Measurements from ENCODE around the gene FRS2.
"Not testable (repeated sequence)": the region's sequence is repeated elsewhere in the genome, so short reads cannot be mapped to it uniquely, and the experiment has no call there.

FRS2 gene

GRCh38 chr12:69470189-69471075 is at the start of gene FRS2:
TSS of gene FRS2 (plus strand) at chr12:69470388. CDS start at chr12:69569031, 98,643 bp downstream.
- peak; percentile 71 for DNase-seq (ENCODE audit: low read depth)

GRCh38 chr12:69421548-69421947 is 48.6 kb upstream of the FRS2 start:
- no peak for DNase-seq (ENCODE audit: low read depth)

GRCh38 chr12:69423037-69423905 is 46.9 kb upstream of the FRS2 start:
- no peak for DNase-seq (ENCODE audit: low read depth)

GRCh38 chr12:69425417-69425816 is 44.8 kb upstream of the FRS2 start:
- DNase-seq (ENCODE audit: low read depth), result no peak

- DNase-seq (ENCODE audit: low read depth), result no peak
Measured at GRCh38 chr12:69428351-69429073, 41.7 kb upstream of the FRS2 start.

- DNase-seq (ENCODE audit: low read depth), result no peak
Measured at GRCh38 chr12:69430942-69431590, 39.1 kb upstream of the FRS2 start.

GRCh38 chr12:69431591-69432222 is 38.5 kb upstream of the FRS2 start:
- no peak for DNase-seq (ENCODE audit: low read depth)

- DNase-seq (ENCODE audit: low read depth), result no peak
Measured at GRCh38 chr12:69433653-69434052, 36.5 kb upstream of the FRS2 start.

GRCh38 chr12:69435644-69436043 is 34.5 kb upstream of the FRS2 start:
- DNase-seq (ENCODE audit: low read depth), result peak; percentile 1

GRCh38 chr12:69437073-69437472 is 33.1 kb upstream of the FRS2 start:
- DNase-seq (ENCODE audit: low read depth), result no peak

GRCh38 chr12:69438539-69438938 is 31.6 kb upstream of the FRS2 start:
- no peak for DNase-seq (ENCODE audit: low read depth)

- DNase-seq (ENCODE audit: low read depth), result no peak
Measured at GRCh38 chr12:69440016-69440415, 30.2 kb upstream of the FRS2 start.

GRCh38 chr12:69440886-69441285 is 29.3 kb upstream of the FRS2 start:
- DNase-seq (ENCODE audit: low read depth), result no peak

GRCh38 chr12:69442894-69443293 is 27.3 kb upstream of the FRS2 start:
- no peak for DNase-seq (ENCODE audit: low read depth)

- no peak for DNase-seq (ENCODE audit: low read depth)
Measured at GRCh38 chr12:69443916-69444315, 26.3 kb upstream of the FRS2 start.

- DNase-seq (ENCODE audit: low read depth), result no peak
Measured at GRCh38 chr12:69447892-69448291, 22.3 kb upstream of the FRS2 start.

- DNase-seq (ENCODE audit: low read depth), result not testable (repeated sequence)
Measured at GRCh38 chr12:69452598-69453132, 17.5 kb upstream of the FRS2 start.

- no peak for DNase-seq (ENCODE audit: low read depth)
Measured at GRCh38 chr12:69456239-69456638, 13.9 kb upstream of the FRS2 start.

GRCh38 chr12:69457433-69457832 is 12.8 kb upstream of the FRS2 start:
- DNase-seq (ENCODE audit: low read depth), result no peak

GRCh38 chr12:69459477-69459876 is 10.7 kb upstream of the FRS2 start:
- DNase-seq (ENCODE audit: low read depth), result no peak

- no peak for DNase-seq (ENCODE audit: low read depth)
Measured at GRCh38 chr12:69464428-69464827, 5.8 kb upstream of the FRS2 start.

Data from GM04504 (cell line).